Breast epithelium (tissue), 3 donors: Measurements from ENCODE around the gene PPP1R2.

Source experiments
- CTCF ChIP-seq, 3 donors: fragments of 450-650 bp; IDR thresholded peaks; one replicate each; pipeline ENCODE4 v1.5.1; 2016 to 2017; ENCODE audit warnings: antibody characterized with exemption in 3 of 3, mild to moderate bottlenecking in 3 of 3, moderate library complexity in 3 of 3
- POLR2A ChIP-seq: fragments of 450-650 bp; IDR thresholded peaks from one replicate; pipeline ENCODE4 v1.6.1; 2016; ENCODE audit warnings: antibody characterized with exemption, mild to moderate bottlenecking, moderate library complexity

- TF ChIP-seq CTCF (IDR thresholded peaks at IDR 0.05) (no peak), POLR2A (no peak)
Observed at GRCh38 chr3:195556390-195556789, 13.3 kb upstream of the PPP1R2 start.
